HepG2 (cell line): ENCODE results near the gene APEX1. TPM values are rescaled to one million over a fixed set of nuclear protein-coding genes. Genes with fewer than 3 reads are reported as not detected.

Experiments
- BRCA1 ChIP-seq: sonication (generic); formaldehyde crosslinking; IDR thresholded peaks from 2 replicates; pipeline ENCODE4 v1.4.0; 2020; ENCODE audit warnings: missing genetic modification reagents
- CHCHD3 ChIP-seq: sonication (generic); formaldehyde crosslinking; IDR thresholded peaks from 2 replicates; pipeline ENCODE4 v1.8.0; 2022; ENCODE audit warnings: mild to moderate bottlenecking, missing genetic modification reagents, moderate library complexity
- GATA4 ChIP-seq: sonication (generic); IDR thresholded peaks from 2 replicates; pipeline ENCODE4 v1.6.1; 2016; ENCODE audit warnings: antibody characterized with exemption, low read depth, borderline replicate concordance
- GLMP ChIP-seq: sonication (generic); formaldehyde crosslinking; IDR thresholded peaks from 2 replicates; pipeline ENCODE4 v1.9.0; 2021; ENCODE audit warnings: missing genetic modification reagents, mild to moderate bottlenecking, borderline replicate concordance
- HMG20A ChIP-seq: IDR thresholded peaks from 2 replicates; pipeline ENCODE4 v1.6.1; 2016; ENCODE audit warnings: borderline replicate concordance
- KDM2A ChIP-seq: sonication (generic); formaldehyde crosslinking; IDR thresholded peaks from 2 replicates; pipeline ENCODE4 v1.4.0; 2020; ENCODE audit warnings: low read depth, missing genetic modification reagents, borderline replicate concordance
- NFE2L2 ChIP-seq: fragments of 150-350 bp; IDR thresholded peaks from 2 replicates; pipeline ENCODE4 v1.6.1; 2014; ENCODE audit warnings: low read length
- NFKBIZ ChIP-seq: IDR thresholded peaks from 2 replicates; pipeline ENCODE4 v1.6.1; 2018; ENCODE audit warnings: missing genetic modification reagents, missing compliant biosample characterization
- PAXIP1 ChIP-seq: sonication (generic); formaldehyde crosslinking; conservative IDR thresholded peaks from 2 replicates; pipeline ENCODE4 v1.4.0; 2020; ENCODE audit warnings: mild to moderate bottlenecking, missing genetic modification reagents, moderate library complexity
- PLRG1 ChIP-seq: fragments of 450-650 bp; conservative IDR thresholded peaks from 2 replicates; pipeline ENCODE4 v1.6.1; 2016
- RNF2 ChIP-seq: fragments of 450-650 bp; conservative IDR thresholded peaks from 2 replicates; pipeline ENCODE4 v1.6.1; 2016; ENCODE audit warnings: low read depth
- TCF7 ChIP-seq: sonication (generic); IDR thresholded peaks from 2 replicates; pipeline ENCODE4 v1.6.1; 2016; ENCODE audit warnings: antibody characterized with exemption, low read depth
- TEAD3 ChIP-seq: optimal IDR thresholded peaks from 2 replicates; pipeline ENCODE3; 2016; ENCODE audit warnings: borderline replicate concordance
- YEATS4 ChIP-seq: sonication (generic); formaldehyde crosslinking; IDR thresholded peaks from 2 replicates; pipeline ENCODE4 v1.4.0; 2020; ENCODE audit warnings: missing genetic modification reagents, borderline replicate concordance
- ZBTB3 ChIP-seq: sonication (generic); formaldehyde crosslinking; IDR thresholded peaks from 2 replicates; pipeline ENCODE4 v1.4.0; 2020; ENCODE audit warnings: low read depth, mild to moderate bottlenecking, moderate library complexity, missing genetic modification reagents, borderline replicate concordance
- ZBTB40 ChIP-seq, 2 experiments: fragments of 450-650 bp in 1 of 2; sonication (generic) in 1 of 2; formaldehyde crosslinking in 1 of 2; IDR thresholded peaks; 2 replicates each; pipeline versions ENCODE4 v1.6.1 to v1.8.0; 2016 to 2022; ENCODE audit warnings: antibody characterized with exemption in 1 of 2, mild to moderate bottlenecking in 1 of 2, missing genetic modification reagents in 1 of 2
- ZFP62 ChIP-seq: sonication (generic); formaldehyde crosslinking; IDR thresholded peaks from 2 replicates; pipeline ENCODE4 v1.4.0; 2020; ENCODE audit warnings: missing genetic modification reagents
- ZNF253 ChIP-seq: sonication (generic); formaldehyde crosslinking; IDR thresholded peaks from 2 replicates; pipeline ENCODE4 v1.8.0; 2022; ENCODE audit warnings: mild to moderate bottlenecking, missing genetic modification reagents, borderline replicate concordance
- polyA plus RNA-seq, 8 experiments: library from polyadenylated mRNA; depleted of rRNA in 3 of 8; stranded (reverse) in 7 of 8; unstranded in 1 of 8; fragments of >200 nt; fragmentation: Illumina TruSeq in 4 of 8; extraction: Trizol in 4 of 8; gene quantifications; 2 replicates each; pipeline versions ENCODE4 v1.2.1 to v1.2.3, GENCODE V29; 2011 to 2016; ENCODE audit warnings: low read depth in 4 of 8, missing spikeins in 1 of 8, mixed read lengths in 1 of 8; ENCODE audit not compliant: insufficient read depth in 1 of 8
- total RNA-seq, 5 experiments: library from RNA; depleted of rRNA; stranded (reverse); fragments of >200 nt; fragmentation: Illumina TruSeq; extraction: Trizol; gene quantifications; 2 replicates each; pipeline ENCODE4 v1.2.3, GENCODE V29; 2016; ENCODE audit warnings: low read depth in 1 of 5

The APEX1 gene
- total and polyA plus RNA-seq, 2 of the 13 experiments (the other 11 are each of a cell fraction or from before 2014, with no cell fraction given): 171 to 405 TPM

GRCh38 chr14:20418501-20418909, 36.5 kb upstream of the APEX1 start (continued):
- TF ChIP-seq ZBTB40 (IDR thresholded peaks at IDR 0.05): no peak
- TF ChIP-seq ZBTB40 (CRISPR knock-in tag; IDR thresholded peaks at IDR 0.05): no peak
- no peak for TF ChIP-seq ZNF253 (CRISPR knock-in tag)
- TF ChIP-seq NFE2L2: no peak
- peak; percentile 54 for TF ChIP-seq TEAD3 (CRISPR knock-in tag)
- TF ChIP-seq ZBTB3: no peak
- no peak for TF ChIP-seq NFKBIZ
- no peak for TF ChIP-seq RNF2
- TF ChIP-seq GATA4: no peak; the same call in 1 of the 2 replicates
- TF ChIP-seq GLMP: no peak
- 0 out of 2 replicates have a peak, but pooled peaks have one; percentile 48 for TF ChIP-seq YEATS4 (CRISPR knock-in tag)
- TF ChIP-seq CHCHD3 (CRISPR knock-in tag): no peak
- TF ChIP-seq ZFP62 (CRISPR knock-in tag): no peak
- no peak for TF ChIP-seq PLRG1
- peak; percentile 79 for TF ChIP-seq PAXIP1 (CRISPR knock-in tag)
- TF ChIP-seq BRCA1 (CRISPR knock-in tag): no peak
- peak; percentile 7; the same call in 1 of the 2 replicates for TF ChIP-seq TCF7
- TF ChIP-seq HMG20A (CRISPR knock-in tag): 0 out of 2 replicates have a peak, but pooled peaks have one; percentile 36
- no peak for TF ChIP-seq KDM2A (CRISPR knock-in tag)
